Liver (tissue), 3 donors: ENCODE data around the gene GRID1.

Source experiments
- EGR1 ChIP-seq, 2 donors: IDR thresholded peaks; 2 replicates each; pipeline ENCODE4 v1.6.1; 2016 to 2018; ENCODE audit warnings: antibody characterized with exemption in 2 of 2, low read depth in 2 of 2
- FOXA1 ChIP-seq: IDR thresholded peaks from 2 replicates; pipeline ENCODE4 v1.6.1; 2016; ENCODE audit warnings: antibody characterized with exemption
- JUND ChIP-seq, 2 donors: IDR thresholded peaks; 2 replicates each; pipeline ENCODE4 v1.6.1; 2016; ENCODE audit warnings: antibody characterized with exemption in 2 of 2
- MAX ChIP-seq: IDR thresholded peaks from 2 replicates; pipeline ENCODE4 v1.6.1; 2016; ENCODE audit warnings: antibody characterized with exemption
- RAD21 ChIP-seq, 2 donors: IDR thresholded peaks; 2 replicates each; pipeline ENCODE4 v1.6.1; 2016; ENCODE audit warnings: antibody characterized with exemption in 2 of 2, mild to moderate bottlenecking in 2 of 2
- REST ChIP-seq: IDR thresholded peaks from 2 replicates; pipeline ENCODE4 v1.6.1; 2016; ENCODE audit warnings: antibody characterized with exemption, mild to moderate bottlenecking
- SP1 ChIP-seq: IDR thresholded peaks from 2 replicates; pipeline ENCODE4 v1.6.1; 2018; ENCODE audit warnings: antibody characterized with exemption, mild to moderate bottlenecking
- TAF1 ChIP-seq: conservative IDR thresholded peaks from 2 replicates; pipeline ENCODE4 v1.6.1; 2016; ENCODE audit warnings: antibody characterized with exemption, mild to moderate bottlenecking
- YY1 ChIP-seq: IDR thresholded peaks from 2 replicates; pipeline ENCODE4 v1.6.1; 2016; ENCODE audit warnings: antibody characterized with exemption, mild to moderate bottlenecking
- TF ChIP-seq, protein P1 (sequence below): fragments of 150-350 bp; IDR thresholded peaks from 2 replicates; pipeline ENCODE4 v1.5.1; 2017; ENCODE audit warnings: improper control_type of control experiment, low read depth, low read length; ENCODE audit not compliant: missing input control
- TF ChIP-seq, protein P2 (sequence below): IDR thresholded peaks from 2 replicates; pipeline ENCODE4 v1.6.1; 2016; ENCODE audit warnings: antibody characterized with exemption
- donor health status: healthy.
- donor health status: healthy.

DNA sequence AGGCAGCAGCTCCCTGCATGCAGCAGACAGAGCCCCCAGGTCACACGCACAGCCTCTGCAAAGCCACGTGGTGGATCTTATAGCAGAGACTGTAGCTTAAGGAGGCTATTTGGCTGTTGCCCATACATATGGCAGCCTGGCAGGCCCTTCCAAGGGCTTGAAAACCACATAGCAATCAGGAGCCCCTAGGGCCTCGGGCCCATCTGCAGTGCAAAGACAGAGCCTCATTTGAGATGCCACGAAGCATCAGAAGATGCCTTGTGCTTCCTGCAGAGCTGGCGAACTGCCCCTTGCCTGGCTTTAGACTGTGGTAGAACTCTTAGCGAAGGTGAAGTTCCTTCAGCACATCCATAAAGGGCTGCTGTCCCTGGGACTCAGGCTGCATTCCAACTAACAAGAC lies 309.9 kb downstream of the GRID1 start:
- TF ChIP-seq, protein P1, sequence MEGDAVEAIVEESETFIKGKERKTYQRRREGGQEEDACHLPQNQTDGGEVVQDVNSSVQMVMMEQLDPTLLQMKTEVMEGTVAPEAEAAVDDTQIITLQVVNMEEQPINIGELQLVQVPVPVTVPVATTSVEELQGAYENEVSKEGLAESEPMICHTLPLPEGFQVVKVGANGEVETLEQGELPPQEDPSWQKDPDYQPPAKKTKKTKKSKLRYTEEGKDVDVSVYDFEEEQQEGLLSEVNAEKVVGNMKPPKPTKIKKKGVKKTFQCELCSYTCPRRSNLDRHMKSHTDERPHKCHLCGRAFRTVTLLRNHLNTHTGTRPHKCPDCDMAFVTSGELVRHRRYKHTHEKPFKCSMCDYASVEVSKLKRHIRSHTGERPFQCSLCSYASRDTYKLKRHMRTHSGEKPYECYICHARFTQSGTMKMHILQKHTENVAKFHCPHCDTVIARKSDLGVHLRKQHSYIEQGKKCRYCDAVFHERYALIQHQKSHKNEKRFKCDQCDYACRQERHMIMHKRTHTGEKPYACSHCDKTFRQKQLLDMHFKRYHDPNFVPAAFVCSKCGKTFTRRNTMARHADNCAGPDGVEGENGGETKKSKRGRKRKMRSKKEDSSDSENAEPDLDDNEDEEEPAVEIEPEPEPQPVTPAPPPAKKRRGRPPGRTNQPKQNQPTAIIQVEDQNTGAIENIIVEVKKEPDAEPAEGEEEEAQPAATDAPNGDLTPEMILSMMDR, result no peak
- TF ChIP-seq EGR1 (IDR thresholded peaks at IDR 0.05; ENCODE audit: low read depth in 2 of 2), result no peak
- no peak for TF ChIP-seq REST
- TF ChIP-seq TAF1, result no peak
- no peak for TF ChIP-seq RAD21 (IDR thresholded peaks at IDR 0.05)
- TF ChIP-seq SP1, result no peak
- no peak for TF ChIP-seq MAX
- TF ChIP-seq YY1, result no peak
- TF ChIP-seq JUND (IDR thresholded peaks at IDR 0.05), result no peak
- no peak for TF ChIP-seq FOXA1
- TF ChIP-seq, protein P2, sequence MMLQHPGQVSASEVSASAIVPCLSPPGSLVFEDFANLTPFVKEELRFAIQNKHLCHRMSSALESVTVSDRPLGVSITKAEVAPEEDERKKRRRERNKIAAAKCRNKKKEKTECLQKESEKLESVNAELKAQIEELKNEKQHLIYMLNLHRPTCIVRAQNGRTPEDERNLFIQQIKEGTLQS, result no peak
